ENCODE data around the gene CFAP61. TPM values are rescaled to one million over a fixed set of nuclear protein-coding genes. Genes with fewer than 3 reads are reported as not detected.

Gene CFAP61
- total and polyA plus RNA-seq, 8 donors = 0.15 to 0.53 (median 0.33) TPM

GRCh38 chr20:20251836-20252235 is 199.5 kb downstream of the CFAP61 start:
- Histone ChIP-seq H3K4me3 (no peak overlapping the region), H3K27me3 (no peaks in the 10 kb centered on the region), H3K27ac (no peak overlapping the region), H3K4me1 (no peaks in the 10 kb centered on the region), H3K36me3 (no peaks in the 10 kb centered on the region), H3K9me3 (no peaks in the 10 kb centered on the region)
- ATAC-seq (no peak), FAIRE-seq (no peak), DNase-seq (no peak)
- intact Hi-C loops (cut with DNase I) = no loop called here
- no peak for TF ChIP-seq CTCF (IDR thresholded peaks at IDR 0.05)
- WGBS, 2 donors = 71 to 73% methylated on average over 8 of the region's 8 CpGs

GRCh38 chr20:20253039-20253743 is 200.9 kb downstream of the CFAP61 start:
- Histone ChIP-seq H3K36me3 (no peaks in the 10 kb centered on the region), H3K9me3 (no peaks in the 10 kb centered on the region), H3K27me3 (no peaks in the 10 kb centered on the region), H3K27ac (no peak overlapping the region), H3K4me3 (no peak overlapping the region), H3K4me1 (no peaks in the 10 kb centered on the region)
- DNase-seq (no peak), FAIRE-seq (no peak), ATAC-seq (no peak)
- 63 to 71% methylated on average over 6 of the region's 6 CpGs for WGBS, 2 donors
- intact Hi-C loops (cut with DNase I) = no loop called here
- no peak for TF ChIP-seq CTCF (IDR thresholded peaks at IDR 0.05)

GRCh38 chr20:20253744-20254330 is 201.5 kb downstream of the CFAP61 start:
- WGBS, 2 donors = 33 to 46% methylated on average over 6 of the region's 6 CpGs
- H3K9me3 ChIP-seq = no peaks in the 10 kb centered on the region
- no peak overlapping the region for H3K4me3 ChIP-seq
- intact Hi-C loops (cut with DNase I) = no loop called here
- H3K4me1 ChIP-seq = no peaks in the 10 kb centered on the region
- H3K36me3 ChIP-seq = no peaks in the 10 kb centered on the region
- no peaks in the 10 kb centered on the region for H3K27me3 ChIP-seq
- no peak for FAIRE-seq
- ATAC-seq = no peak
- no peak overlapping the region for H3K27ac ChIP-seq
- no peak for DNase-seq
- TF ChIP-seq CTCF (IDR thresholded peaks at IDR 0.05) = no peak

- DNase-seq (no peak), ATAC-seq (peak in 2 of 4 donors; percentile 54 to 62), FAIRE-seq (no peak)
- no peak for TF ChIP-seq CTCF (IDR thresholded peaks at IDR 0.05)
- no peak overlapping the region for H3K4me3 ChIP-seq
- no peaks in the 10 kb centered on the region for H3K9me3 ChIP-seq
- H3K4me1 ChIP-seq = no peaks in the 10 kb centered on the region
- 61 to 65% methylated on average over 3 of the region's 3 CpGs for WGBS, 2 donors
- H3K36me3 ChIP-seq = no peaks in the 10 kb centered on the region
- no peaks in the 10 kb centered on the region for H3K27me3 ChIP-seq
- intact Hi-C loops (cut with DNase I) = no loop called here
- no peak overlapping the region for H3K27ac ChIP-seq
These were observed 202.8 kb downstream of the CFAP61 start for GRCh38 chr20:20255099-20255498.

- no peak for DNase-seq
- no peaks in the 10 kb centered on the region for H3K9me3 ChIP-seq
- no peaks in the 10 kb centered on the region for H3K27me3 ChIP-seq
- H3K27ac ChIP-seq = no peak overlapping the region
- H3K4me3 ChIP-seq = no peak overlapping the region
- H3K36me3 ChIP-seq = no peaks in the 10 kb centered on the region
- no peak for FAIRE-seq
- intact Hi-C loops (cut with DNase I) = no loop called here
- TF ChIP-seq CTCF (IDR thresholded peaks at IDR 0.05) = no peak
- ATAC-seq = peak in 2 of 4 donors; percentile 13 to 62
- no peaks in the 10 kb centered on the region for H3K4me1 ChIP-seq
- WGBS, 2 donors = 54 to 83% methylated on average over 2 of the region's 2 CpGs
These were observed 207.2 kb downstream of the CFAP61 start for GRCh38 chr20:20259533-20259932.

All from pancreas (tissue), 10 donors.